PC-3 (cell line): ENCODE measurements around the gene CPLANE1.

Experiments
- CTCF ChIP-seq: fragments of 300-600 bp; sonication (generic); conservative IDR thresholded peaks from 2 replicates; pipeline ENCODE4 v1.5.1; 2017; ENCODE audit warnings: antibody characterized with exemption, low read depth, mild to moderate bottlenecking, low read length
- EZH2 ChIP-seq: fragments of 300-600 bp; sonication (generic); IDR thresholded peaks from one replicate; pipeline ENCODE4 v1.6.1; 2017; ENCODE audit warnings: antibody characterized with exemption, mild to moderate bottlenecking, low read length; ENCODE audit not compliant: unreplicated experiment
- EZH2phosphoT487 ChIP-seq: fragments of 300-600 bp; sonication (generic); IDR thresholded peaks from 2 replicates; pipeline ENCODE4 v1.6.1; 2018; ENCODE audit warnings: mild to moderate bottlenecking, antibody characterized with exemption, low read length, borderline replicate concordance

GRCh38 chr5:37214550-37214949, 34.6 kb downstream of the CPLANE1 start:
- TF ChIP-seq CTCF (no peak), EZH2 (no peak), EZH2phosphoT487 (no peak)
